ENCODE results near the gene PPIF.

DNA sequence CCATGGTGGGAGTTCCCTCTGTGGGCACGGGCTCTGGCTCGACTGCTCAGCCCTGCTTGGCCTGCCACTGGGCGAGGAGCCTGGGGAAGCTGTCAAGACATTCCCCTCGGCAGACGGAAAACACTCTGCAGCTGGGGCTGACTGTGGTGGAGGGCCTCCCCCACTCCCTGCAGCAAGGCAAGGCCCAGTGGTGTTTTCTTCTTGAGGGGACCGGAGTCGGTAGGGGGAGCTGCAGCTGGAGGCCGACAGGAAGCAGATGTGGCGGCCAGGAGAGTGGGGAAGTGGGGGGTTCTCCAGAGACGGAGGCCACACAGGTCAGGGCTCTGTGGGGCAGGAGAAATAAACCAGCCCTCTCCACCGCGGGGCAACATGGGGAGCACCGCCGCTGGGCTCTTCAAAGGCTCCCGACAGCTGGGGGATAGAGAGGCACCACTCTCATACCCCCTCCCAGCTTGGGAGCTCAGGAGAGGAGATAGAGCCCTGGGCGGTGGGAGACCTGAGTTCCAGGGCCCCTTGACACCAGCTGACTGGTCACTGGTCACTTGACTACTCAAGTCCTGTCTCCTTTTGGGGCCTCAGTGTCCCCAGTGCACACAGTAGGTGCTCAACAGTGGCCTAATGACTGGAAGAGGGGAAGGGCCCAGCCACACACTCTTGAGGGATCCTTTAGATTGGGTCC lies 43.4 kb downstream of the PPIF start:
- TF ChIP-seq, protein P1, sequence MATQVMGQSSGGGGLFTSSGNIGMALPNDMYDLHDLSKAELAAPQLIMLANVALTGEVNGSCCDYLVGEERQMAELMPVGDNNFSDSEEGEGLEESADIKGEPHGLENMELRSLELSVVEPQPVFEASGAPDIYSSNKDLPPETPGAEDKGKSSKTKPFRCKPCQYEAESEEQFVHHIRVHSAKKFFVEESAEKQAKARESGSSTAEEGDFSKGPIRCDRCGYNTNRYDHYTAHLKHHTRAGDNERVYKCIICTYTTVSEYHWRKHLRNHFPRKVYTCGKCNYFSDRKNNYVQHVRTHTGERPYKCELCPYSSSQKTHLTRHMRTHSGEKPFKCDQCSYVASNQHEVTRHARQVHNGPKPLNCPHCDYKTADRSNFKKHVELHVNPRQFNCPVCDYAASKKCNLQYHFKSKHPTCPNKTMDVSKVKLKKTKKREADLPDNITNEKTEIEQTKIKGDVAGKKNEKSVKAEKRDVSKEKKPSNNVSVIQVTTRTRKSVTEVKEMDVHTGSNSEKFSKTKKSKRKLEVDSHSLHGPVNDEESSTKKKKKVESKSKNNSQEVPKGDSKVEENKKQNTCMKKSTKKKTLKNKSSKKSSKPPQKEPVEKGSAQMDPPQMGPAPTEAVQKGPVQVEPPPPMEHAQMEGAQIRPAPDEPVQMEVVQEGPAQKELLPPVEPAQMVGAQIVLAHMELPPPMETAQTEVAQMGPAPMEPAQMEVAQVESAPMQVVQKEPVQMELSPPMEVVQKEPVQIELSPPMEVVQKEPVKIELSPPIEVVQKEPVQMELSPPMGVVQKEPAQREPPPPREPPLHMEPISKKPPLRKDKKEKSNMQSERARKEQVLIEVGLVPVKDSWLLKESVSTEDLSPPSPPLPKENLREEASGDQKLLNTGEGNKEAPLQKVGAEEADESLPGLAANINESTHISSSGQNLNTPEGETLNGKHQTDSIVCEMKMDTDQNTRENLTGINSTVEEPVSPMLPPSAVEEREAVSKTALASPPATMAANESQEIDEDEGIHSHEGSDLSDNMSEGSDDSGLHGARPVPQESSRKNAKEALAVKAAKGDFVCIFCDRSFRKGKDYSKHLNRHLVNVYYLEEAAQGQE (IDR thresholded peaks at IDR 0.05; ENCODE audit: insufficient read depth in 1 of 2, low read depth in 2 of 2, low read length in 1 of 2), result no peak
- TF ChIP-seq POLR2AphosphoS5 (IDR thresholded peaks at IDR 0.05; ENCODE audit: low read depth, low read length), result no peak
- TF ChIP-seq SIN3A (IDR thresholded peaks at IDR 0.05; ENCODE audit: borderline replicate concordance, insufficient read depth, low read depth, low read length), result no peak
- TF ChIP-seq, protein P2, sequence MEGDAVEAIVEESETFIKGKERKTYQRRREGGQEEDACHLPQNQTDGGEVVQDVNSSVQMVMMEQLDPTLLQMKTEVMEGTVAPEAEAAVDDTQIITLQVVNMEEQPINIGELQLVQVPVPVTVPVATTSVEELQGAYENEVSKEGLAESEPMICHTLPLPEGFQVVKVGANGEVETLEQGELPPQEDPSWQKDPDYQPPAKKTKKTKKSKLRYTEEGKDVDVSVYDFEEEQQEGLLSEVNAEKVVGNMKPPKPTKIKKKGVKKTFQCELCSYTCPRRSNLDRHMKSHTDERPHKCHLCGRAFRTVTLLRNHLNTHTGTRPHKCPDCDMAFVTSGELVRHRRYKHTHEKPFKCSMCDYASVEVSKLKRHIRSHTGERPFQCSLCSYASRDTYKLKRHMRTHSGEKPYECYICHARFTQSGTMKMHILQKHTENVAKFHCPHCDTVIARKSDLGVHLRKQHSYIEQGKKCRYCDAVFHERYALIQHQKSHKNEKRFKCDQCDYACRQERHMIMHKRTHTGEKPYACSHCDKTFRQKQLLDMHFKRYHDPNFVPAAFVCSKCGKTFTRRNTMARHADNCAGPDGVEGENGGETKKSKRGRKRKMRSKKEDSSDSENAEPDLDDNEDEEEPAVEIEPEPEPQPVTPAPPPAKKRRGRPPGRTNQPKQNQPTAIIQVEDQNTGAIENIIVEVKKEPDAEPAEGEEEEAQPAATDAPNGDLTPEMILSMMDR (IDR thresholded peaks at IDR 0.05), result no peak
- TF ChIP-seq TCF7L2 (IDR thresholded peaks at IDR 0.05; ENCODE audit: low read depth, low read length), result no peak

All from Panc1 (cell line).